ENCODE data around the gene OR14K1. TPM values are rescaled to one million over a fixed set of nuclear protein-coding genes. Genes with fewer than 3 reads are reported as not detected.
"Not testable (repeated sequence)": the region's sequence is repeated elsewhere in the genome, so short reads cannot be mapped to it uniquely, and the experiment has no call there.

Gene OR14K1
- not detected for polyA plus RNA-seq (2012; ENCODE audit: missing spikeins)

- FAIRE-seq (no peak), DNase-seq (ENCODE audit: insufficient read length) (no peak)
- TF ChIP-seq TAF1 (IDR thresholded peaks at IDR 0.05; ENCODE audit: borderline replicate concordance, low read depth, low read length): no peak
- TF ChIP-seq POLR2A (IDR thresholded peaks at IDR 0.05; ENCODE audit: low read depth, low read length): no peak
- TF ChIP-seq POLR2AphosphoS5 (IDR thresholded peaks at IDR 0.05; ENCODE audit: low read depth, low read length): no peak
These were observed at the start of gene OR14K1 for GRCh38 chr1:247738315-247738714. TSS of gene OR14K1 (plus strand) at chr1:247738615. CDS start at chr1:247738615, 0 bp downstream.

- FAIRE-seq: no peak
- no peak for DNase-seq (ENCODE audit: insufficient read length)
These were observed 37.1 kb upstream of the OR14K1 start for GRCh38 chr1:247701338-247701737.

GRCh38 chr1:247710681-247711080 lies 27.7 kb upstream of the OR14K1 start:
- DNase-seq (ENCODE audit: insufficient read length); FAIRE-seq: not testable (repeated sequence)

More at GRCh38 chr1:247701338-247701737, 37.1 kb upstream of the OR14K1 start:
- TF ChIP-seq POLR2AphosphoS5 (IDR thresholded peaks at IDR 0.05; ENCODE audit: low read depth, low read length): no peak
- TF ChIP-seq POLR2A (IDR thresholded peaks at IDR 0.05; ENCODE audit: low read depth, low read length): no peak

- FAIRE-seq (no peak), DNase-seq (ENCODE audit: insufficient read length) (no peak)
- TF ChIP-seq POLR2A (IDR thresholded peaks at IDR 0.05; ENCODE audit: low read depth, low read length): no peak
- no peak for TF ChIP-seq TAF1 (IDR thresholded peaks at IDR 0.05; ENCODE audit: borderline replicate concordance, low read depth, low read length)
- no peak for TF ChIP-seq POLR2AphosphoS5 (IDR thresholded peaks at IDR 0.05; ENCODE audit: low read depth, low read length)
These were observed 24.7 kb upstream of the OR14K1 start for GRCh38 chr1:247713753-247714152.

- DNase-seq (ENCODE audit: insufficient read length) (no peak), FAIRE-seq (no peak)
- no peak for TF ChIP-seq POLR2A (IDR thresholded peaks at IDR 0.05; ENCODE audit: low read depth, low read length)
These were observed 21.9 kb upstream of the OR14K1 start, which contains the start of gene OR6F1 for GRCh38 chr1:247716546-247716945. TSS of gene OR6F1 (minus strand) at chr1:247716646. CDS start at chr1:247712755, 3,891 bp downstream.

GRCh38 chr1:247721222-247721621 lies 17.2 kb upstream of the OR14K1 start:
- FAIRE-seq: no peak
- no peak for DNase-seq (ENCODE audit: insufficient read length)
- TF ChIP-seq POLR2AphosphoS5 (IDR thresholded peaks at IDR 0.05; ENCODE audit: low read depth, low read length): no peak
- no peak for TF ChIP-seq TAF1 (IDR thresholded peaks at IDR 0.05; ENCODE audit: borderline replicate concordance, low read depth, low read length)
- no peak for TF ChIP-seq POLR2A (IDR thresholded peaks at IDR 0.05; ENCODE audit: low read depth, low read length)

GRCh38 chr1:247740721-247741120 lies 2.3 kb downstream of the OR14K1 start:
- no peak for FAIRE-seq

GRCh38 chr1:247741756-247742155 lies 3.3 kb downstream of the OR14K1 start:
- FAIRE-seq (no peak), DNase-seq (ENCODE audit: insufficient read length) (no peak)

More at GRCh38 chr1:247740721-247741120, 2.3 kb downstream of the OR14K1 start:
- DNase-seq (ENCODE audit: insufficient read length): no peak
- TF ChIP-seq POLR2AphosphoS5 (IDR thresholded peaks at IDR 0.05; ENCODE audit: low read depth, low read length): no peak
- no peak for TF ChIP-seq TAF1 (IDR thresholded peaks at IDR 0.05; ENCODE audit: borderline replicate concordance, low read depth, low read length)
- no peak for TF ChIP-seq POLR2A (IDR thresholded peaks at IDR 0.05; ENCODE audit: low read depth, low read length)

GRCh38 chr1:247742215-247742760 lies 3.9 kb downstream of the OR14K1 start:
- not testable (repeated sequence) for FAIRE-seq; DNase-seq (ENCODE audit: insufficient read length)

More at GRCh38 chr1:247741756-247742155, 3.3 kb downstream of the OR14K1 start:
- TF ChIP-seq POLR2AphosphoS5 (IDR thresholded peaks at IDR 0.05; ENCODE audit: low read depth, low read length): no peak
- no peak for TF ChIP-seq TAF1 (IDR thresholded peaks at IDR 0.05; ENCODE audit: borderline replicate concordance, low read depth, low read length)
- no peak for TF ChIP-seq POLR2A (IDR thresholded peaks at IDR 0.05; ENCODE audit: low read depth, low read length)

GRCh38 chr1:247746391-247746935 lies 8.0 kb downstream of the OR14K1 start:
- TF ChIP-seq POLR2AphosphoS5 (IDR thresholded peaks at IDR 0.05; ENCODE audit: low read depth, low read length): no peak
- no peak for TF ChIP-seq TAF1 (IDR thresholded peaks at IDR 0.05; ENCODE audit: borderline replicate concordance, low read depth, low read length)
- no peak for TF ChIP-seq POLR2A (IDR thresholded peaks at IDR 0.05; ENCODE audit: low read depth, low read length)
- FAIRE-seq: no peak
- DNase-seq (ENCODE audit: insufficient read length): no peak

- no peak for TF ChIP-seq POLR2AphosphoS5 (IDR thresholded peaks at IDR 0.05; ENCODE audit: low read depth, low read length)
- no peak for TF ChIP-seq POLR2A (IDR thresholded peaks at IDR 0.05; ENCODE audit: low read depth, low read length)
- no peak for TF ChIP-seq TAF1 (IDR thresholded peaks at IDR 0.05; ENCODE audit: borderline replicate concordance, low read depth, low read length)
- no peak for FAIRE-seq
- DNase-seq (ENCODE audit: insufficient read length): no peak
These were observed 9.2 kb downstream of the OR14K1 start for GRCh38 chr1:247747616-247748015.

GRCh38 chr1:247748041-247748440 lies 9.6 kb downstream of the OR14K1 start, which contains the start of gene OR14A2:
TSS of gene OR14A2 (minus strand) at chr1:247748141.
- no peak for TF ChIP-seq POLR2A (IDR thresholded peaks at IDR 0.05; ENCODE audit: low read depth, low read length)
- no peak for TF ChIP-seq POLR2AphosphoS5 (IDR thresholded peaks at IDR 0.05; ENCODE audit: low read depth, low read length)
- no peak for TF ChIP-seq TAF1 (IDR thresholded peaks at IDR 0.05; ENCODE audit: borderline replicate concordance, low read depth, low read length)
- DNase-seq (ENCODE audit: insufficient read length) (no peak), FAIRE-seq (no peak)

- TF ChIP-seq POLR2A (IDR thresholded peaks at IDR 0.05; ENCODE audit: low read depth, low read length) (no peak), POLR2AphosphoS5 (IDR thresholded peaks at IDR 0.05; ENCODE audit: low read depth, low read length) (no peak), TAF1 (IDR thresholded peaks at IDR 0.05; ENCODE audit: borderline replicate concordance, low read depth, low read length) (no peak)
- DNase-seq (ENCODE audit: insufficient read length) (no peak), FAIRE-seq (no peak)
These were observed 11.5 kb downstream of the OR14K1 start for GRCh38 chr1:247749870-247750269.

- not testable (repeated sequence) for DNase-seq (ENCODE audit: insufficient read length); FAIRE-seq
These were observed 15.9 kb downstream of the OR14K1 start for GRCh38 chr1:247754311-247754710.

Data from GM12892 (cell line).